ENCODE data around the gene LDB2.

LDB2 gene

DNA sequence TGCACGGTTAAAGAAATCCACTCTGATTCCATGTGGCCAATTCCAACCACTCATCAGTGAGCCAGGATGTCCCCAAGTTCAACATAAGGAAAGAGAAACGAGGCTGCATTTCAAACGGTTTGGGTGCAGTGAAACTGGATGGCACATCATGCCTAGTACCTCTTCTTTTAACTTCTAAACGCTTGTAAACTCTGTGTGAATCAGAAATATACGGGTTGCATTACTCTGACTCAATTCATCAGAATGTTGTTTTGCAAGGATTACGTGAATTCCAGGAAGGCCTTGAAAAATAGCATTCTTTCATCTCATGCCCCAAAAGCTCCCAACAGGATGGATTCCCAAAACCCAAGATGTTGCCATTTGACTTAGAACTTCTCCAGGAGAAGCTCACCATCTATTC lies 270.4 kb downstream of the LDB2 start:
- no peak for DNase-seq (ENCODE audit: low read depth)
- H3K4me3 ChIP-seq (ENCODE audit: low read depth, low read length) = no peak overlapping the region
- no peak for TF ChIP-seq POLR2A (IDR thresholded peaks at IDR 0.05; ENCODE audit: extremely low read depth, insufficient read length)
- TF ChIP-seq MYC (IDR thresholded peaks at IDR 0.05; ENCODE audit: low read depth, low read length) = no peak
- TF ChIP-seq, protein P1, sequence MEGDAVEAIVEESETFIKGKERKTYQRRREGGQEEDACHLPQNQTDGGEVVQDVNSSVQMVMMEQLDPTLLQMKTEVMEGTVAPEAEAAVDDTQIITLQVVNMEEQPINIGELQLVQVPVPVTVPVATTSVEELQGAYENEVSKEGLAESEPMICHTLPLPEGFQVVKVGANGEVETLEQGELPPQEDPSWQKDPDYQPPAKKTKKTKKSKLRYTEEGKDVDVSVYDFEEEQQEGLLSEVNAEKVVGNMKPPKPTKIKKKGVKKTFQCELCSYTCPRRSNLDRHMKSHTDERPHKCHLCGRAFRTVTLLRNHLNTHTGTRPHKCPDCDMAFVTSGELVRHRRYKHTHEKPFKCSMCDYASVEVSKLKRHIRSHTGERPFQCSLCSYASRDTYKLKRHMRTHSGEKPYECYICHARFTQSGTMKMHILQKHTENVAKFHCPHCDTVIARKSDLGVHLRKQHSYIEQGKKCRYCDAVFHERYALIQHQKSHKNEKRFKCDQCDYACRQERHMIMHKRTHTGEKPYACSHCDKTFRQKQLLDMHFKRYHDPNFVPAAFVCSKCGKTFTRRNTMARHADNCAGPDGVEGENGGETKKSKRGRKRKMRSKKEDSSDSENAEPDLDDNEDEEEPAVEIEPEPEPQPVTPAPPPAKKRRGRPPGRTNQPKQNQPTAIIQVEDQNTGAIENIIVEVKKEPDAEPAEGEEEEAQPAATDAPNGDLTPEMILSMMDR (IDR thresholded peaks at IDR 0.05; ENCODE audit: low read depth, low read length) = no peak
- TF ChIP-seq, protein P2, sequence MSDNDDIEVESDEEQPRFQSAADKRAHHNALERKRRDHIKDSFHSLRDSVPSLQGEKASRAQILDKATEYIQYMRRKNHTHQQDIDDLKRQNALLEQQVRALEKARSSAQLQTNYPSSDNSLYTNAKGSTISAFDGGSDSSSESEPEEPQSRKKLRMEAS (IDR thresholded peaks at IDR 0.05; ENCODE audit: low read depth, low read length) = no peak

- H3K4me3 ChIP-seq (ENCODE audit: low read depth, low read length) = no peak overlapping the region
- TF ChIP-seq, protein P2 (IDR thresholded peaks at IDR 0.05; ENCODE audit: low read depth, low read length) = no peak
- TF ChIP-seq MYC (IDR thresholded peaks at IDR 0.05; ENCODE audit: low read depth, low read length) (no peak), POLR2A (IDR thresholded peaks at IDR 0.05; ENCODE audit: extremely low read depth, insufficient read length) (no peak)
- TF ChIP-seq, protein P1 (IDR thresholded peaks at IDR 0.05; ENCODE audit: low read depth, low read length) = no peak
- DNase-seq (ENCODE audit: low read depth) = peak; percentile 6
These were observed 271.5 kb downstream of the LDB2 start for GRCh38 chr4:16626945-16627344.

DNA sequence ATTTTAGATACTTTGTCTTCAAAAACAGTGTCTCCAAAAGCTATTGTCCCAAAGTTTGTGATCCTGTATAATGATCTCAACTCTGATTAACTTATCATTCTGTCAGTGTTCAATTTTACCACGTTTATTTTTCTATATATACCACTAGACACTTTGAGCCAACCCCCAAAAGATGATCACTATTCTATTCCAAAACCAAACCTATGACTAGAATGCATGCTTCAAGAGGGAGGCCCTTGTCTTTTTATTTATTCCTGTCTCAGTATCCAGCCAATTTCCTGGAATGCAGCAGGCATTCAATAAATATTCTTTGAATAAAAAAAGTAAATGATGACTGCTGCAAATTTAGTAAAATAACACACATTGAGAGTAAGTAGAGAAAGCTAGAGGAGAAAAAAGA lies 275.6 kb downstream of the LDB2 start:
- no peak overlapping the region for H3K4me3 ChIP-seq (ENCODE audit: low read depth, low read length)
- TF ChIP-seq, protein P1 (IDR thresholded peaks at IDR 0.05; ENCODE audit: low read depth, low read length) = no peak
- TF ChIP-seq, protein P2 (IDR thresholded peaks at IDR 0.05; ENCODE audit: low read depth, low read length) = no peak
- TF ChIP-seq MYC (IDR thresholded peaks at IDR 0.05; ENCODE audit: low read depth, low read length) (no peak), POLR2A (IDR thresholded peaks at IDR 0.05; ENCODE audit: extremely low read depth, insufficient read length) (no peak)
- no peak for DNase-seq (ENCODE audit: low read depth)

- H3K4me3 ChIP-seq (ENCODE audit: low read depth, low read length) = no peak overlapping the region
- TF ChIP-seq, protein P1 (IDR thresholded peaks at IDR 0.05; ENCODE audit: low read depth, low read length) = no peak
- TF ChIP-seq MYC (IDR thresholded peaks at IDR 0.05; ENCODE audit: low read depth, low read length) (no peak), POLR2A (IDR thresholded peaks at IDR 0.05; ENCODE audit: extremely low read depth, insufficient read length) (no peak)
- TF ChIP-seq, protein P2 (IDR thresholded peaks at IDR 0.05; ENCODE audit: low read depth, low read length) = no peak
- no peak for DNase-seq (ENCODE audit: low read depth)
These were observed 281.0 kb downstream of the LDB2 start for GRCh38 chr4:16617435-16617834.

DNA sequence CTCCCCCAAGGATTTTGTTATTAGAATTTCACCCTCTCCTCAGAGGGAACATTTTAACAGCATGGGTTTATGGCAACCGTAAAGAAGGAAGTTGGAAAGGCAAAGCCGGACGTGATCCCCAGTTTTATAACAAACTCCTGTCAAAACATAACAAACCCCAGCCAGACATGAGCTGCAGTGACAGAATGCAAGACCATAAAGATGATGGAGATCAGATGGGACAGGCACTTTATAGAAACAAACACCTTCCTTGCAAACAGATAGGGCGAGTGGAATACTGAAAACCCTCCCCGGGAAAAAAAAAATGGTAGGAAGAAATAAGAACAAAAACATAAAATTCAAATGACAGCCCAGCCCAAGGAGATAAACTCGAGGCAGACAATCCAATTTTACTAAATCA lies 281.4 kb downstream of the LDB2 start:
- DNase-seq (ENCODE audit: low read depth) = no peak
- H3K4me3 ChIP-seq (ENCODE audit: low read depth, low read length) = no peak overlapping the region
- no peak for TF ChIP-seq POLR2A (IDR thresholded peaks at IDR 0.05; ENCODE audit: extremely low read depth, insufficient read length)
- TF ChIP-seq, protein P1 (IDR thresholded peaks at IDR 0.05; ENCODE audit: low read depth, low read length) = no peak
- TF ChIP-seq, protein P2 (IDR thresholded peaks at IDR 0.05; ENCODE audit: low read depth, low read length) = no peak
- TF ChIP-seq MYC (IDR thresholded peaks at IDR 0.05; ENCODE audit: low read depth, low read length) = no peak
